Thoracic aorta (tissue), 2 donors: ENCODE results near the gene ABCA12. TPM values are rescaled to one million over a fixed set of nuclear protein-coding genes. Genes with fewer than 3 reads are reported as not detected.

ENCODE experiments used
- ATAC-seq: fragments of 150-250 bp; one replicate; pipeline ENCODE4 v1.8.0; 2017; ENCODE audit warnings: low read depth; ENCODE audit not compliant: insufficient number of reproducible peaks, low FRiP score
- DNase-seq: peaks from one replicate; pipeline ENCODE4 v3.0.0-alpha.2; 2020; ENCODE audit warnings: low spot score
- H3K27ac ChIP-seq, 2 donors: fragments of 200-600 bp; sonication (generic); 1 replicate in 1 of 2; 2 replicates in 1 of 2; pipeline ENCODE4 v1.5.1; 2016; ENCODE audit warnings: mild to moderate bottlenecking in 2 of 2, moderate library complexity in 2 of 2
- H3K27me3 ChIP-seq: fragments of 200-600 bp; sonication (generic); replicated peaks from 2 replicates; pipeline ENCODE4 v1.6.0; 2016; ENCODE audit warnings: mild to moderate bottlenecking; ENCODE audit not compliant: insufficient read depth
- H3K36me3 ChIP-seq: fragments of 200-600 bp; sonication (generic); one replicate; pipeline ENCODE4 v1.5.1; 2016
- H3K4me1 ChIP-seq, 2 donors: fragments of 200-600 bp; sonication (generic); 1 replicate in 1 of 2; 2 replicates in 1 of 2; pipeline versions ENCODE4 v1.5.1 to v1.6.0; 2016; ENCODE audit warnings: low read depth in 2 of 2, mild to moderate bottlenecking in 1 of 2; ENCODE audit not compliant: control insufficient read depth in 1 of 2
- H3K4me3 ChIP-seq: fragments of 200-600 bp; sonication (generic); 2 replicates; pipeline ENCODE4 v1.5.1; 2016; ENCODE audit warnings: mild to moderate bottlenecking
- H3K9me3 ChIP-seq: fragments of 200-600 bp; sonication (generic); 2 replicates; pipeline ENCODE4 v1.5.1; 2016
- CTCF ChIP-seq: fragments of 200-600 bp; sonication (generic); IDR thresholded peaks from one replicate; pipeline ENCODE4 v1.5.1; 2019; ENCODE audit warnings: antibody characterized with exemption
- total RNA-seq, 2 donors: library from RNA; depleted of rRNA; stranded (reverse); fragments of >200 nt; gene quantifications; one replicate each; pipeline versions ENCODE4 v1.1.0 to v1.2.3, GENCODE V29; 2016

ABCA12 gene
- total RNA-seq, 2 donors from 2014 or later, result 0.14 TPM; not detected in 1

GRCh38 chr2:215052810-215053209, 85.6 kb downstream of the ABCA12 start:
- Histone ChIP-seq H3K27ac (no peak overlapping the region), H3K4me3 (no peak overlapping the region), H3K36me3 (no peaks in the 10 kb centered on the region), H3K4me1 (no peaks in the 10 kb centered on the region), H3K27me3 (no peaks in the 10 kb centered on the region), H3K9me3 (no peaks in the 10 kb centered on the region)
- no peak for TF ChIP-seq CTCF
- no peak for ATAC-seq
- DNase-seq, result no peak

GRCh38 chr2:215052404-215052803, 86.0 kb downstream of the ABCA12 start:
- Histone ChIP-seq H3K27me3 (no peaks in the 10 kb centered on the region), H3K4me1 (no peaks in the 10 kb centered on the region), H3K9me3 (no peaks in the 10 kb centered on the region), H3K27ac (no peak overlapping the region), H3K4me3 (no peak overlapping the region), H3K36me3 (no peaks in the 10 kb centered on the region)
- DNase-seq (no peak), ATAC-seq (no peak)
- TF ChIP-seq CTCF, result no peak

GRCh38 chr2:215049341-215049740, 89.1 kb downstream of the ABCA12 start:
- H3K27ac ChIP-seq, result no peak overlapping the region
- H3K27me3 ChIP-seq, result no peaks in the 10 kb centered on the region
- TF ChIP-seq CTCF, result no peak
- no peak overlapping the region for H3K4me3 ChIP-seq
- no peaks in the 10 kb centered on the region for H3K36me3 ChIP-seq
- no peaks in the 10 kb centered on the region for H3K4me1 ChIP-seq
- DNase-seq (no peak), ATAC-seq (no peak)
- peaks cover 3% of the 10 kb centered on the region for H3K9me3 ChIP-seq

DNA sequence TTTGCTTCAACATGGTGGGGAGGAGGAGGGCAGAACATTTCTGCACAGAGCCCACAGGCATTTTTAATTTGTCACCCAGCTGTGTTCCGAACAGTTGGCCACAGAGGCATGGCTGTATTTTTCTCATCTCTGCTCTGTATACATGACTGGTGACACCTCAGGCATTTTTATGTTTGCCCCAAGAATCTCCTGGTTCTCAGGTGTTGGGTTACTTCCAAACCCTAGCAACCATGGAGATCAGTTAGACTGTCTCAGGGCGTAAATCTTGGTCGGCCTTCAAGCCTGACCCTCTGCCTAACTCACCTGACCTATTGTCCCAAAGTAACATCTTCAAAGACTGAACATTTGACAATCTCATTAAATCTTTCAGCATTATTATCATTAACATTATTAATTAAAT, 100.0 kb downstream of the ABCA12 start:
- Histone ChIP-seq H3K27ac (no peak overlapping the region), H3K4me3 (no peak overlapping the region), H3K4me1 (no peaks in the 10 kb centered on the region), H3K9me3 (no peaks in the 10 kb centered on the region), H3K36me3 (no peaks in the 10 kb centered on the region), H3K27me3 (no peaks in the 10 kb centered on the region)
- ATAC-seq, result no peak
- no peak for TF ChIP-seq CTCF
- no peak for DNase-seq

- no peak for TF ChIP-seq CTCF
- no peaks in the 10 kb centered on the region for H3K36me3 ChIP-seq
- DNase-seq (no peak), ATAC-seq (no peak)
- H3K27ac ChIP-seq, result no peak overlapping the region
- no peaks in the 10 kb centered on the region for H3K4me1 ChIP-seq
- H3K9me3 ChIP-seq, result no peaks in the 10 kb centered on the region
- no peaks in the 10 kb centered on the region for H3K27me3 ChIP-seq
- no peak overlapping the region for H3K4me3 ChIP-seq
Measured at GRCh38 chr2:215036314-215036713, 102.1 kb downstream of the ABCA12 start.
